NB4 (cell line): ENCODE results near the gene KLK3.

Experiments
- DNase-seq: peaks from one replicate; pipeline ENCODE4 v3.0.0; 2010; ENCODE audit warnings: low read depth
- H3K4me3 ChIP-seq: one replicate; pipeline ENCODE4 v1.5.1; 2011; ENCODE audit warnings: mild to moderate bottlenecking, low read depth, low read length, moderate library complexity
- CTCF ChIP-seq: IDR thresholded peaks from one replicate; pipeline ENCODE4 v1.5.1; 2012; ENCODE audit warnings: low read depth, low read length
- MAX ChIP-seq: IDR thresholded peaks from 2 replicates; pipeline ENCODE4 v1.6.1; 2011; ENCODE audit warnings: low read depth, low read length
- MYC ChIP-seq: IDR thresholded peaks from 2 replicates; pipeline ENCODE4 v1.6.1; 2011; ENCODE audit warnings: low read depth, low read length
- POLR2A ChIP-seq: IDR thresholded peaks from 2 replicates; pipeline ENCODE4 v1.6.1; 2011; ENCODE audit warnings: mild to moderate bottlenecking; ENCODE audit not compliant: insufficient read length; ENCODE audit errors: extremely low read depth

The KLK3 gene

GRCh38 chr19:50818859-50819472 is 35.7 kb upstream of the KLK3 start:
- H3K4me3 ChIP-seq, result no peak overlapping the region
- DNase-seq, result no peak
- TF ChIP-seq MYC, result no peak
- TF ChIP-seq POLR2A, result no peak
- TF ChIP-seq MAX, result no peak

- H3K4me3 ChIP-seq, result no peak overlapping the region
- DNase-seq, result no peak
- TF ChIP-seq POLR2A (no peak), MAX (no peak), CTCF (no peak), MYC (no peak)
Observed at GRCh38 chr19:50819636-50820035, 35.1 kb upstream of the KLK3 start.

- no peak overlapping the region for H3K4me3 ChIP-seq
- DNase-seq, result no peak
- TF ChIP-seq MAX (no peak), CTCF (no peak), POLR2A (no peak), MYC (no peak)
Observed at GRCh38 chr19:50820086-50820485, 34.6 kb upstream of the KLK3 start.

GRCh38 chr19:50820549-50821247 is 34.0 kb upstream of the KLK3 start:
- peak; percentile 59 for DNase-seq
- H3K4me3 ChIP-seq, result no peak overlapping the region
- no peak for TF ChIP-seq POLR2A
- no peak for TF ChIP-seq CTCF
- TF ChIP-seq MYC, result no peak
- TF ChIP-seq MAX, result no peak

- no peak overlapping the region for H3K4me3 ChIP-seq
- no peak for DNase-seq
- no peak for TF ChIP-seq POLR2A
- no peak for TF ChIP-seq MAX
- no peak for TF ChIP-seq MYC
- no peak for TF ChIP-seq CTCF
Observed at GRCh38 chr19:50821248-50821612, 33.5 kb upstream of the KLK3 start.

GRCh38 chr19:50821622-50822021 is 33.1 kb upstream of the KLK3 start:
- no peak overlapping the region for H3K4me3 ChIP-seq
- DNase-seq, result no peak
- TF ChIP-seq MYC (no peak), CTCF (no peak), POLR2A (no peak), MAX (no peak)
